CD4-positive, alpha-beta memory T cell (primary cell): Measurements from ENCODE around the gene KRT4. TPM values are rescaled to one million over a fixed set of nuclear protein-coding genes. Genes with fewer than 3 reads are reported as not detected.

Source experiments
- CTCF ChIA-PET: fragments of 350-600 bp; sonication (Branson Sonifier 250); formaldehyde crosslinking; loops from one replicate; lab custom pipeline; 2021; ENCODE audit warnings: inconsistent platforms; ENCODE audit not compliant: partially characterized antibody; lab: Charles Lee
- POLR2A ChIA-PET: fragments of 350-600 bp; sonication (Branson Sonifier 250); formaldehyde crosslinking; loops from one replicate; lab custom pipeline; 2021; ENCODE audit not compliant: partially characterized antibody; lab: Charles Lee
- DNase-seq, 5 donors: peaks; one replicate each; pipeline versions ENCODE4 v3.0.0 to v3.0.0-alpha.2; 2020 to 2022; ENCODE audit warnings: mixed read lengths in 1 of 5
- H3K27ac ChIP-seq: one replicate; pipeline ENCODE4 v1.7.0; 2013; ENCODE audit warnings: low read depth, low read length
- H3K27me3 ChIP-seq: 2 replicates; pipeline ENCODE4 v1.7.0; 2013; ENCODE audit warnings: mild to moderate bottlenecking, low read length, moderate library complexity; ENCODE audit not compliant: insufficient read depth
- H3K36me3 ChIP-seq: 2 replicates; pipeline ENCODE4 v1.7.0; 2013; ENCODE audit warnings: mild to moderate bottlenecking, low read length, moderate library complexity; ENCODE audit not compliant: insufficient read depth
- H3K4me1 ChIP-seq: 2 replicates; pipeline ENCODE4 v1.7.0; 2013; ENCODE audit warnings: mild to moderate bottlenecking, low read length, moderate library complexity; ENCODE audit not compliant: insufficient read depth
- H3K4me3 ChIP-seq, 2 donors: one replicate each; pipeline ENCODE4 v1.7.0; 2013; ENCODE audit warnings: low read length in 2 of 2, mild to moderate bottlenecking in 1 of 2
- H3K9me3 ChIP-seq, 2 donors: one replicate each; pipeline ENCODE4 v1.7.0; 2013; ENCODE audit warnings: low read length in 2 of 2, control low read depth in 1 of 2; ENCODE audit not compliant: control insufficient read depth in 1 of 2
- H3K27ac Mint-ChIP-seq, 7 donors: one replicate each; pipeline ENCODE4 v1.8.0; 2020 to 2021; ENCODE audit warnings: mixed read lengths in 7 of 7, mild to moderate bottlenecking in 6 of 7, inconsistent platforms in 3 of 7, moderate library complexity in 3 of 7
- H3K27me3 Mint-ChIP-seq, 2 donors: one replicate each; pipeline ENCODE4 v1.8.0; 2020 to 2021; ENCODE audit warnings: mixed read lengths in 2 of 2
- H3K36me3 Mint-ChIP-seq, 2 donors: one replicate each; pipeline ENCODE4 v1.8.0; 2020 to 2021; ENCODE audit warnings: mixed read lengths in 2 of 2, inconsistent platforms in 1 of 2, mild to moderate bottlenecking in 1 of 2
- H3K4me1 Mint-ChIP-seq, 4 donors: one replicate each; pipeline ENCODE4 v1.8.0; 2020 to 2021; ENCODE audit warnings: mixed read lengths in 4 of 4, mild to moderate bottlenecking in 1 of 4
- H3K4me3 Mint-ChIP-seq, 8 donors: one replicate each; pipeline ENCODE4 v1.8.0; 2020 to 2021; ENCODE audit warnings: mixed read lengths in 8 of 8, mild to moderate bottlenecking in 7 of 8, moderate library complexity in 6 of 8, inconsistent platforms in 3 of 8
- H3K9me3 Mint-ChIP-seq, 8 donors: one replicate each; pipeline ENCODE4 v1.8.0; 2020 to 2021; ENCODE audit warnings: mixed read lengths in 8 of 8, mild to moderate bottlenecking in 5 of 8, inconsistent platforms in 3 of 8, moderate library complexity in 1 of 8
- intact Hi-C: fragments of 100-400 bp; cut with micrococcal nuclease; formaldehyde crosslinking; loops from one replicate; pipeline ENCODE4 v1.15.1; 2023
- polyA plus RNA-seq, 2 donors: library from polyadenylated mRNA; unstranded; fragments of 300-500 nt; fragmentation: Illumina TruSeq; gene quantifications; one replicate each; pipeline ENCODE4 v1.2.3, GENCODE V29; 2021
- total RNA-seq, 2 experiments: library from RNA; stranded (reverse); gene quantifications; one replicate each; pipeline ENCODE4 v1.2.3, GENCODE V29; 2021

KRT4 gene
- total and polyA plus RNA-seq, 4 experiments from 2014 or later, result not detected

- Histone ChIP-seq H3K4me1 (no peaks in the 10 kb centered on the region), H3K4me3 (no peak overlapping the region), H3K27me3 (no peaks in the 10 kb centered on the region), H3K27ac (no peak overlapping the region), H3K9me3 (no peaks in the 10 kb centered on the region), H3K36me3 (no peaks in the 10 kb centered on the region)
- CTCF ChIA-PET, result interaction anchor here (1.6 kb wide), 1 partner anchor 41 kb away, joined by 3 read pairs; no protein-coding TSS in a partner anchor
- H3K9me3 Mint-ChIP-seq, result peaks cover 0 to 1% (median 0%) of the 10 kb centered on the region in 8 donors
- H3K4me3 Mint-ChIP-seq, result no peak overlapping the region
- POLR2A ChIA-PET, result no interaction called here
- intact Hi-C loops, result no loop called here
- no peak overlapping the region for H3K27ac Mint-ChIP-seq
- H3K4me1 Mint-ChIP-seq, result peaks cover 0 to 1% (median 0%) of the 10 kb centered on the region in 4 donors
- no peaks in the 10 kb centered on the region for H3K36me3 Mint-ChIP-seq
- H3K27me3 Mint-ChIP-seq, result peaks cover 6 to 9% of the 10 kb centered on the region in 2 donors
- no peak for DNase-seq
These were observed 30.5 kb upstream of the KRT4 start for GRCh38 chr12:52844386-52844785.

- no peak overlapping the region for H3K4me3 ChIP-seq
- intact Hi-C loops, result no loop called here
- H3K36me3 Mint-ChIP-seq, result no peaks in the 10 kb centered on the region
- H3K9me3 Mint-ChIP-seq, result peaks cover 0 to 1% (median 0%) of the 10 kb centered on the region in 8 donors
- POLR2A ChIA-PET, result no interaction called here
- no peaks in the 10 kb centered on the region for H3K36me3 ChIP-seq
- no peaks in the 10 kb centered on the region for H3K4me1 ChIP-seq
- CTCF ChIA-PET, result interaction anchor here (0.6 kb wide), 1 partner anchor 14 kb away, joined by 3 read pairs; no protein-coding TSS in a partner anchor
- no peak overlapping the region for H3K27ac ChIP-seq
- H3K4me1 Mint-ChIP-seq, result peaks cover 3 to 12% (median 5%) of the 10 kb centered on the region in 4 donors
- no peaks in the 10 kb centered on the region for H3K27me3 ChIP-seq
- no peak overlapping the region for H3K27ac Mint-ChIP-seq
- H3K9me3 ChIP-seq, result no peaks in the 10 kb centered on the region
- DNase-seq, result no peak
- H3K4me3 Mint-ChIP-seq, result no peak overlapping the region
- peaks cover 10 to 18% of the 10 kb centered on the region in 2 donors for H3K27me3 Mint-ChIP-seq
These were observed 25.7 kb upstream of the KRT4 start for GRCh38 chr12:52839436-52840105.

GRCh38 chr12:52838609-52839435 is 24.9 kb upstream of the KRT4 start:
- H3K27me3 ChIP-seq, result no peaks in the 10 kb centered on the region
- Mint-ChIP-seq H3K27ac (no peak overlapping the region), H3K4me3 (no peak overlapping the region), H3K4me1 (peaks cover 3 to 12% (median 5%) of the 10 kb centered on the region in 4 donors), H3K27me3 (peaks cover 10 to 18% of the 10 kb centered on the region in 2 donors), H3K9me3 (peaks cover 0 to 1% (median 0%) of the 10 kb centered on the region in 8 donors), H3K36me3 (no peaks in the 10 kb centered on the region)
- no peaks in the 10 kb centered on the region for H3K4me1 ChIP-seq
- CTCF ChIA-PET, result no interaction called here
- H3K4me3 ChIP-seq, result no peak overlapping the region
- no peaks in the 10 kb centered on the region for H3K36me3 ChIP-seq
- no peak overlapping the region for H3K27ac ChIP-seq
- intact Hi-C loops, result no loop called here
- POLR2A ChIA-PET, result interaction anchor here (0.8 kb wide), 1 partner anchor 15 kb away, joined by 3 read pairs; no protein-coding TSS in a partner anchor
- no peaks in the 10 kb centered on the region for H3K9me3 ChIP-seq
- DNase-seq, result no peak

GRCh38 chr12:52837781-52838608 is 24.1 kb upstream of the KRT4 start:
- H3K36me3 ChIP-seq, result no peaks in the 10 kb centered on the region
- no peaks in the 10 kb centered on the region for H3K36me3 Mint-ChIP-seq
- no peaks in the 10 kb centered on the region for H3K9me3 ChIP-seq
- ChIA-PET POLR2A (interaction anchor here (0.8 kb wide), 1 partner anchor 14 kb away, joined by 3 read pairs; no protein-coding TSS in a partner anchor), CTCF (no interaction called here)
- peaks cover 0 to 1% (median 0%) of the 10 kb centered on the region in 8 donors for H3K9me3 Mint-ChIP-seq
- DNase-seq, result no peak
- no peaks in the 10 kb centered on the region for H3K27me3 ChIP-seq
- H3K27me3 Mint-ChIP-seq, result peaks cover 10 to 18% of the 10 kb centered on the region in 2 donors
- H3K4me3 ChIP-seq, result no peak overlapping the region
- H3K27ac Mint-ChIP-seq, result no peak overlapping the region
- no peak overlapping the region for H3K27ac ChIP-seq
- H3K4me1 Mint-ChIP-seq, result peaks cover 3 to 12% (median 5%) of the 10 kb centered on the region in 4 donors
- no peak overlapping the region for H3K4me3 Mint-ChIP-seq
- no peaks in the 10 kb centered on the region for H3K4me1 ChIP-seq
- intact Hi-C loops, result no loop called here

- CTCF ChIA-PET, result no interaction called here
- Mint-ChIP-seq H3K27me3 (peaks cover 10 to 18% of the 10 kb centered on the region in 2 donors), H3K9me3 (peaks cover 0 to 1% (median 0%) of the 10 kb centered on the region in 8 donors), H3K4me1 (peaks cover 3 to 12% (median 5%) of the 10 kb centered on the region in 4 donors), H3K27ac (peak overlapping the region in 1 of 7 donors; percentile 18), H3K36me3 (no peaks in the 10 kb centered on the region), H3K4me3 (no peak overlapping the region)
- H3K4me1 ChIP-seq, result no peaks in the 10 kb centered on the region
- no peak overlapping the region for H3K27ac ChIP-seq
- POLR2A ChIA-PET, result no interaction called here
- intact Hi-C loops, result no loop called here
- H3K4me3 ChIP-seq, result no peak overlapping the region
- no peaks in the 10 kb centered on the region for H3K9me3 ChIP-seq
- H3K36me3 ChIP-seq, result no peaks in the 10 kb centered on the region
- no peaks in the 10 kb centered on the region for H3K27me3 ChIP-seq
- no peak for DNase-seq
These were observed 23.5 kb upstream of the KRT4 start for GRCh38 chr12:52837413-52837741.

GRCh38 chr12:52836491-52837412 is 22.8 kb upstream of the KRT4 start:
- Histone ChIP-seq H3K9me3 (no peaks in the 10 kb centered on the region), H3K36me3 (no peaks in the 10 kb centered on the region), H3K27me3 (no peaks in the 10 kb centered on the region), H3K27ac (no peak overlapping the region), H3K4me1 (no peaks in the 10 kb centered on the region), H3K4me3 (no peak overlapping the region)
- H3K4me3 Mint-ChIP-seq, result no peak overlapping the region
- peaks cover 0 to 1% (median 0%) of the 10 kb centered on the region in 8 donors for H3K9me3 Mint-ChIP-seq
- POLR2A ChIA-PET, result no interaction called here
- no peak for DNase-seq
- H3K36me3 Mint-ChIP-seq, result no peaks in the 10 kb centered on the region
- CTCF ChIA-PET, result no interaction called here
- peaks cover 3 to 12% (median 5%) of the 10 kb centered on the region in 4 donors for H3K4me1 Mint-ChIP-seq
- H3K27me3 Mint-ChIP-seq, result peaks cover 10 to 18% of the 10 kb centered on the region in 2 donors
- peak overlapping the region in 3 of 7 donors; percentile 6 to 18 (median 16) for H3K27ac Mint-ChIP-seq
- intact Hi-C loops, result no loop called here
